Measurements from ENCODE around the gene PFN3.

PFN3 gene

DNA sequence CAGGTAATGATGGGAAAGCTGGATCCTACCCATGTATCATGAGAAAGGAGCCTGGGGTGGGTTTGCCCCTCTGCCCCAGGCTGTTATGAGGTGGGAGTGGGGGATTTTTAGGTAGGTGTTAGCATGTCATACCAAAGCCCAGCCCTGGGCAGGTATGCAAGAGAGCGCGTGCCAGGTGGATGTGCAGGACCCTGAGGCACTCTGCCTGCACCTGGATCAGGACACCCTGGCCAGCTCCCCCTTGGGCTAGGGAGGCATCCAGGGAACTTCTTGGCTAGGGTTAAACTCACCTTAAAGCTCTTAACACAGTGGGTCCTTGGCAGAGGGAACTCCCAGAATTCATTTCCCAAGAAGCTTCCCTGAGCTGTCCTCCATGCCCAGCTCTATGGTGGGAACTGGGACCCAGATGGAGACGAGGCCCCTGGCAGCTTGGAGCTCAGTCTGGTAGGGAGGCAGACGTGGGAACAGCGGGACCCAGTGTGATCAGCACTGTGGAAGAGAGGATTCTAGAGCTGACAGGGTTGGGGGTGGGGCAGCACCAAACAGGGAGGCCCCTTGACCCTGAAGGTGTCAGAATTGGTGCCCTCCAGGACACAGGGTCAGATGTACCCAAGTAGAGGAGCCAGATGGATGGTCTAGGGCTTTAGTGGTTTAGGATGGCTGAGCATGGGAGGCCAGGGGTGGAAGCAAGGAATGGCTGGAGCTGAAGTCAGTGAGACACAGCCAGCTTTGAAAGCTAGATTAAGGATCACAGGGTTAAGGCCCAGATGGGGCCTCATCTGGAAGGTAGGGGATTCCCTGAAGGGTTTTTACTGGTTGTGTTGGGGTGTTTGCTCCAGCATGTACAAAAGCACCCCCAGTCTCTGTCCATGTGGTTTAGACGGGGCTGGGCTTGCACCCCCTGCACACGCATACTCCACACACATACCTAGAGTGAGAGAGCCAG is 43.9 kb upstream of the PFN3 start:
- H3K36me3 ChIP-seq (ENCODE audit: control insufficient read depth, insufficient read depth, low read length) = no peaks in the 10 kb centered on the region
- H3K27me3 ChIP-seq (ENCODE audit: control insufficient read depth, insufficient read depth, low read length, poor library complexity, severe bottlenecking) = no peaks in the 10 kb centered on the region
- no peaks in the 10 kb centered on the region for H3K9me3 ChIP-seq (ENCODE audit: control insufficient read depth, low read length)
- H3K4me1 ChIP-seq (ENCODE audit: control insufficient read depth, insufficient read depth, low read length) = peaks cover 22% of the 10 kb centered on the region
- no peak overlapping the region for H3K27ac ChIP-seq (ENCODE audit: insufficient read depth, low read depth, low read length, poor library complexity, severe bottlenecking)
- no peak overlapping the region for H3K4me3 ChIP-seq (ENCODE audit: insufficient read depth, low read depth, low read length)
- 84% methylated on average over 7 of the region's 7 CpGs for WGBS, 2 experiments

DNA sequence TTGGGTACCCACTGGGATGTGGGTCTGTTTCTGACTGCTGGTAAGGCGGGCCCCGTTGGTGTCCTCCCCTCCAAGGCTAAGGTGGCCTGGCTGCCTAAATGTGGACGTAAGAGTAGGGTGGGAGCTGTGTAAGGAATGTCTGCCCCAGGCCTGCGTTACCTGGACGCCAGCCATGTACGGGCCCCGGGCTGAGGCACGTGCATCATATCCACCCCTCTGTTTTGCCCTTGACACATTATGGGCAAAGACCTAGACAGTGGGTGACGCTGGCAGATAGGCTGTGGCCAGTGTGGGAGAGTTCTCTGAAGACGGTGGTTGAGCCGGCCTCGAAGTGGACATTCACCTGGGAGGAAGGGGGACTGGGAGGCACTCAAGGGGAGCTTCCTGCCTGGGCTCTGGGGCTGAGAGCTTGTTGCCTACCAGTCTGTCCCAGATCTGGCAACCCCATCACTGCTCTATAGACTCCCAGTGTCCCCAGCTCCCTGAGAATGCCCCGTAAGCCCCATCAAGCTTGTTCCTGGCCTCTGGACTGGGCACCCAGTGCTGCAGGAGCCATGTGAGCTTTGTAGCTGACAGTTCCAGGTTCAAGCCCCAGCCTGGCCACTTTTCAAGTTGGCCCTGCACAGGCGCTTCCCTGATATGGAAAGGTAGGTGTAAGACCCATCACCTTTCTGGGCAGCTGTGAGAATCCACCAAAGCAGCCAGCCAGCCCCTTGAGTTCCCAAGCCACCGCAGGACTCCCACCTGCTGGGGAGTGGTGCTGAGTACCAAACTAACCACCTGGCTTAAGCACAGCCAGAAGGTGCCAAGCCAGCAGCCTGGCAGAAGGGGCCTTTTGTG is 42.9 kb upstream of the PFN3 start:
- WGBS, 2 experiments = 93 to 94% methylated on average over 15 of the region's 15 CpGs
- no peak overlapping the region for H3K4me3 ChIP-seq (ENCODE audit: insufficient read depth, low read depth, low read length)
- H3K4me1 ChIP-seq (ENCODE audit: control insufficient read depth, insufficient read depth, low read length) = peaks cover 12% of the 10 kb centered on the region
- H3K36me3 ChIP-seq (ENCODE audit: control insufficient read depth, insufficient read depth, low read length) = no peaks in the 10 kb centered on the region
- no peaks in the 10 kb centered on the region for H3K9me3 ChIP-seq (ENCODE audit: control insufficient read depth, low read length)
- no peak overlapping the region for H3K27ac ChIP-seq (ENCODE audit: insufficient read depth, low read depth, low read length, poor library complexity, severe bottlenecking)
- no peaks in the 10 kb centered on the region for H3K27me3 ChIP-seq (ENCODE audit: control insufficient read depth, insufficient read depth, low read length, poor library complexity, severe bottlenecking)

DNA sequence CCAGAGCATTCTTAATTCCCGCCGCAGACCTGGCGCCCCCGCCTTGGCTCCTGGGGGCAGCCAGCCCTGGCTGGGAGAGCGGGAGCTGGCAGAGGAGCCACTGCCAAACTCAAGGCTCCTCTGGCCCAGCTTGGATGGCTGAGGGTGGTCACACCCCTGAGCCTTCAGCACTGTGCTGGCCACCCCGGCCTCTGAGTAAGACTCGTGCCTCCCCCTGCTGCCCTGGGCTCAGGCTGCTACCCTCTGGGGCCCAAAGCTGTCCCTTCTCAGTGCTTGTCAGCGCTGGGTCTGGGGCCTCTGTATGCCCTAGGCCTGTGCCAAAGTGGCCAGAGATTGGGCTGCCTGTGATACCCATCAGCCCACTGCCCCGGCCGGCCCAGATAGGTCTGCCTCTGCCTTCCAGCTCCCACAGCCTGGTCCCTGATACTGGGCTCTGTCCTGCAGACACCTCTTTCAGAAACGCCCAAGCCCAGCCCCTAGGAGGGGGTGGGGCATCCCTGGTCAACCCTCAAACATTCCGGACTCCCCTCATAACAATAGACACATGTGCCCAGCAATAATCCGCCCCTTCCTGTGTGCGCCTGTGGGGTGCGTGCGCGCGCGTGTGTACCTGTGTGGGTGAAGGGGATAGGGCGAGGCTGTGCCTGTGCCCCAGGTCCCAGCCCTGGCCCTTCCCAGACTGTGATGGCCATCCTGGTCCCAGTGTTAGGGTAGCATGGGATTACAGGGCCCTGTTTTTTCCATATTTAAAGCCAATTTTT is 41.8 kb upstream of the PFN3 start:
- no peak overlapping the region for H3K27ac ChIP-seq (ENCODE audit: insufficient read depth, low read depth, low read length, poor library complexity, severe bottlenecking)
- H3K9me3 ChIP-seq (ENCODE audit: control insufficient read depth, low read length) = no peaks in the 10 kb centered on the region
- peaks cover 3% of the 10 kb centered on the region for H3K4me1 ChIP-seq (ENCODE audit: control insufficient read depth, insufficient read depth, low read length)
- 94% methylated on average over 20 of the region's 20 CpGs for WGBS, 2 experiments
- no peaks in the 10 kb centered on the region for H3K27me3 ChIP-seq (ENCODE audit: control insufficient read depth, insufficient read depth, low read length, poor library complexity, severe bottlenecking)
- H3K4me3 ChIP-seq (ENCODE audit: insufficient read depth, low read depth, low read length) = no peak overlapping the region
- H3K36me3 ChIP-seq (ENCODE audit: control insufficient read depth, insufficient read depth, low read length) = no peaks in the 10 kb centered on the region

DNA sequence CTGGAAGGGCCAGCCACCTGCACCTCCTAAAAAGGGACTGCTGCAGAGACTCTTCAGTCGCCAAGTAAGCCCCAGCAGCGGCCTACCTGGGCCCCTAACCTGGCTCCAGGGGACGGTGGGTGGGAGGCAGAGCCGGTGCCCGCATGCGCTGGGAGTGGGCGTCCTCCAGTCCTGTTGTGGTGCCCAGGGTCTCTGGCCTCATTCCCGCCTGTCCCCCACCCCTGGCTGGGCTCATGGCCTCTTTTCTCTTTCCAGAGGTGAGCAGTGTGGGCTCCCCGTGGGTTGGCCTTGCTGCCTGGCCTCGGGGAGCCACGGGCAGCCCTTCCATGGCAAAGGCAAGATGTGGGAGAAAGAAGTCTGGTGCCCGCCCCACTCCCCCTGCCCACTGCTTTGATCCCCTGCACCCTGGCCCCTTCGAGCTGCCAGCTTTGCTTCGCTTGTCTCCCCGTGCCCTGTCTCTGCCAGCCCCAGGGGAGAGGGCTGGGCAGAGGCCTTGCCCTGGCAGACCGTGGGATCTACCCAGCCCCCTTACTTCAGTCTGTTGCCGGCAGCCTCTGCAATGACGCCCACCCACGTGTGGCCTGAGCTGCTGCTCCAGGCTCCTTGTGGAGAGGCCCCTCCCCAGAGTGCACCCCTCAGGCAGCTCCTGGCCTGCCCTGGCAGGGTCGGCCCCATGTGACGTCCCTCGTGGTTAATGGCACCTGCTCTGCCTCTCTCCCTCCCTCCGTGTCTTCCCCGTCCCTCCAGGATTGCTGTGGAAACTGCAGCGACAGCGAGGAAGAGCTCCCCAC is 40.7 kb upstream of the PFN3 start:
- no peaks in the 10 kb centered on the region for H3K9me3 ChIP-seq (ENCODE audit: control insufficient read depth, low read length)
- no peak overlapping the region for H3K27ac ChIP-seq (ENCODE audit: insufficient read depth, low read depth, low read length, poor library complexity, severe bottlenecking)
- H3K36me3 ChIP-seq (ENCODE audit: control insufficient read depth, insufficient read depth, low read length) = no peaks in the 10 kb centered on the region
- H3K27me3 ChIP-seq (ENCODE audit: control insufficient read depth, insufficient read depth, low read length, poor library complexity, severe bottlenecking) = no peaks in the 10 kb centered on the region
- 92% methylated on average over 26 of the region's 26 CpGs for WGBS, 2 experiments
- H3K4me3 ChIP-seq (ENCODE audit: insufficient read depth, low read depth, low read length) = no peak overlapping the region
- peaks cover 2% of the 10 kb centered on the region for H3K4me1 ChIP-seq (ENCODE audit: control insufficient read depth, insufficient read depth, low read length)

DNA sequence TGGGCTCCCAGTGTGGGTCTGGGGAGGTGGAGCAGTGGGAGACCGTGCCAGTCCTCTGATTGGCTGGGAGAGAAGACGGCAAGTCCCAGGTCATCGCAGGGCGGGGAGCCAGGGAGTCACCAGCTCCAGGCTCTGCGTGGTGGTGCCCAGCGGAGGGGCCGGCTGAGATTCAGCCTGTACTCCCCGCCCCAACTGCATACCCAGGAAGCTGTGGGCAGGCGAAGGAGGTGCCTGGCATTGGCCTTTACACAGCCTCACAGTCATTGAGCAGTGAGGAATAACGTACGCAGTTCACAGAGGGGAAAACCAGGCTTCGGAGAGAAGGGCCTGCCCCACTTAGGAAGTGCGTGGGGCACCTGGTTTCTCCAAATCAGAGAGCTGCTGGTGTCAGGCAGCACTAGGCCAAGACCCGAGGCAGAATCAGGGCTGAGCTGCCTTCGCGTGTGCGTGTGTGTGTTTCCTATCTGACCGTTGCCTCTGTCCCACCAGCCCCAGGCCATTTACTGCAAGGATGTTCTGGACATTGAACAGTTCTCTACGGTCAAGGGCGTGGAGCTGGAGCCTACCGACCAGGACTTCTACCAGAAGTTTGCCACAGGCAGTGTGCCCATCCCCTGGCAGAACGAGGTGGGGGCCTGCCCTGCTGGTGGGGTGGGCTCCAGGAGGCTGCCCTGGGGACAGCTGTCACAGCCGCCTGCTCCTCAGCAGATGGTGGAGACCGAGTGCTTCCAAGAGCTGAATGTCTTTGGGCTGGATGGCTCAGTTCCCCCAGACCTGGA is 39.9 kb upstream of the PFN3 start:
- Histone ChIP-seq H3K27ac (ENCODE audit: insufficient read depth, low read depth, low read length, poor library complexity, severe bottlenecking) (no peak overlapping the region), H3K27me3 (ENCODE audit: control insufficient read depth, insufficient read depth, low read length, poor library complexity, severe bottlenecking) (no peaks in the 10 kb centered on the region), H3K36me3 (ENCODE audit: control insufficient read depth, insufficient read depth, low read length) (no peaks in the 10 kb centered on the region), H3K9me3 (ENCODE audit: control insufficient read depth, low read length) (no peaks in the 10 kb centered on the region), H3K4me3 (ENCODE audit: insufficient read depth, low read depth, low read length) (no peak overlapping the region), H3K4me1 (ENCODE audit: control insufficient read depth, insufficient read depth, low read length) (no peaks in the 10 kb centered on the region)
- 88 to 89% methylated on average over 24 of the region's 24 CpGs for WGBS, 2 experiments

DNA sequence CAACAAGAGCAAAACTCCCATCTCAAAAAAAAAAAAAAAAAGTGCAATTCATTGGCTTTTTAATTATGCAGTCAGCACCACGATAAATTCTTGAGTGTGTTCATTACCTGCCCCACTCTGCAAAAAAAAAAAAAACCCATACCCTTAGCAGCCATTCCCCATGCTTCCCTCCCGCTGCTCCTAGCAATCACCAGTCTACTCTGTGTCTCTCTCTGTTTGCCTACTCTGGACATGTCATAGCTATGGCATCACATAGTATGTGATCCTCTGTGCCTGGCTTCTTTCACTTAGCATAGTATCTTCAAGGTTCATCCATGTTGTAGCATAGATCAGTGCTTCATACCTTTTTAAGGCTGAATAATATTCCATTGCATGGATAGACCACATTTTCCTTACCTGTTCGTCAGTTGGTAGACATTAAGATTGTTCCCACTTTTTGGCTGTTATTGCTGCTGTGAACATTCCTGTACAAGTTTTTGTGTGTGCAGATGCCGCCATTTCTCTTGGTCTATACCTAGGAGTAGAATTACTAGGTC is 39.1 kb upstream of the PFN3 start:
- no peak overlapping the region for H3K27ac ChIP-seq (ENCODE audit: insufficient read depth, low read depth, low read length, poor library complexity, severe bottlenecking)
- H3K9me3 ChIP-seq (ENCODE audit: control insufficient read depth, low read length) = no peaks in the 10 kb centered on the region
- no peak overlapping the region for H3K4me3 ChIP-seq (ENCODE audit: insufficient read depth, low read depth, low read length)
- no peaks in the 10 kb centered on the region for H3K4me1 ChIP-seq (ENCODE audit: control insufficient read depth, insufficient read depth, low read length)
- no peaks in the 10 kb centered on the region for H3K27me3 ChIP-seq (ENCODE audit: control insufficient read depth, insufficient read depth, low read length, poor library complexity, severe bottlenecking)
- 95% methylated on average over 4 of the region's 4 CpGs for WGBS, 2 experiments
- H3K36me3 ChIP-seq (ENCODE audit: control insufficient read depth, insufficient read depth, low read length) = no peaks in the 10 kb centered on the region

DNA sequence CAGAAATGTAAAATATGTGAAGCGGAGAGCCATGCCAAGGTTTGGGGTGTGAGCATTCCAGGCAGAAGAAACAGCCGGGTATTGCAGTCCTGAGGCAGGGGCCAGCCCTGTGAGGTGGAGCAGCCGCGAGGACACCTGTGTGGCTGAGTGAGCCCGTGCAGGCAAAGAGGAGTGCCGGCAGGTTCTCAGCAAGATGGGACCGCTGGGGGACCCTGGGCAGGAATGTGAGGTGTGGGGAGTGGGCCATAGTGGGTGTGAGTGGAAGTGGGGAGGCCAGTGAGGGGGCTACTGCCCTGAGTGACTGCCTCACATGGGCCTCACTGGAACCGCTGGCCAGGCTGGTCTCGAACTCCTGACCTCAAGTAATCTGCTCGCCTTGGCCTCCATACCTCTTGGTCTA is 38.0 kb upstream of the PFN3 start:
- H3K9me3 ChIP-seq (ENCODE audit: control insufficient read depth, low read length) = no peaks in the 10 kb centered on the region
- H3K4me1 ChIP-seq (ENCODE audit: control insufficient read depth, insufficient read depth, low read length) = no peaks in the 10 kb centered on the region
- H3K27me3 ChIP-seq (ENCODE audit: control insufficient read depth, insufficient read depth, low read length, poor library complexity, severe bottlenecking) = no peaks in the 10 kb centered on the region
- H3K36me3 ChIP-seq (ENCODE audit: control insufficient read depth, insufficient read depth, low read length) = peaks cover 4% of the 10 kb centered on the region
- 93 to 96% methylated on average over 10 of the region's 10 CpGs for WGBS, 2 experiments
- no peak overlapping the region for H3K4me3 ChIP-seq (ENCODE audit: insufficient read depth, low read depth, low read length)
- H3K27ac ChIP-seq (ENCODE audit: insufficient read depth, low read depth, low read length, poor library complexity, severe bottlenecking) = no peak overlapping the region

DNA sequence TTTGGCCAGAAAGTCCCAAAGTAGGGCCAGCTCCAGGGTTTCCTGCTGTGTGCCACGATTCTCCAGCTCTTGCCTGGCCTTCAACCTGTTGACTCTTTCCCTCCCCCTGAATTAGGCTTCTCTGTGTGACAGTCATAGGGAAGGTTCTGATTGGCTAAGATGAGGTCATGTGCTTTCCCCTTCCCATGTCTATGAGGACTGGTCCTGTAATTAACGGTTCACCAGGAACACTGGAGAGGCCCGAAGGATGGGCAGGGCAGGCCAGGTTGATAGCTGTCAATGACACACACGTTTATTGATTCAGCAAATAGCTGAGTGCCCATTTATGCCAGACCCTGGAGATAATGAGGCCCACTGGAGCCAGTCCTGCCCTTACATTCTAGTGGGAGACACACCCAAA is 37.2 kb upstream of the PFN3 start:
- Histone ChIP-seq H3K27ac (ENCODE audit: insufficient read depth, low read depth, low read length, poor library complexity, severe bottlenecking) (no peak overlapping the region), H3K36me3 (ENCODE audit: control insufficient read depth, insufficient read depth, low read length) (peaks cover 11% of the 10 kb centered on the region), H3K9me3 (ENCODE audit: control insufficient read depth, low read length) (no peaks in the 10 kb centered on the region), H3K4me1 (ENCODE audit: control insufficient read depth, insufficient read depth, low read length) (no peaks in the 10 kb centered on the region), H3K4me3 (ENCODE audit: insufficient read depth, low read depth, low read length) (no peak overlapping the region), H3K27me3 (ENCODE audit: control insufficient read depth, insufficient read depth, low read length, poor library complexity, severe bottlenecking) (no peaks in the 10 kb centered on the region)
- WGBS, 2 experiments = 77 to 83% methylated on average over 4 of the region's 4 CpGs
